HepG2 (cell line): Measurements from ENCODE around the gene OMA1. TPM values are rescaled to one million over a fixed set of nuclear protein-coding genes. Genes with fewer than 3 reads are reported as not detected.

Source experiments
- ATAC-seq: fragments of 200-7000 bp; cut with Tn5 transposase; 3 replicates; pipeline ENCODE4 v1.9.1; 2020; ENCODE audit warnings: mild to moderate bottlenecking, moderate library complexity
- BruUV-seq: library from RNA; stranded (reverse); fragments of 400-500 nt; replicated peaks from 2 replicates; lab custom pipeline; 2021; lab: Mats Ljungman, UMichigan
- CTCF ChIA-PET: fragments of 300-600 bp; formaldehyde crosslinking; extraction: SDS; loops from one replicate; lab custom pipeline; 2021; ENCODE audit warnings: low total read pairs, inconsistent platforms, low intra/inter-chr PET ratio; lab: Yijun Ruan, JAX
- POLR2A ChIA-PET: fragments of 350-600 bp; sonication (Branson Sonifier 250); formaldehyde crosslinking; loops from one replicate; lab custom pipeline; 2020; ENCODE audit warnings: antibody characterized with exemption, inconsistent platforms; lab: Yijun Ruan, JAX
- DNase-seq: peaks from one replicate; pipeline ENCODE4 v3.0.0-alpha.2; 2015; ENCODE audit warnings: low spot score
- FAIRE-seq: peaks from 3 replicates; lab custom pipeline; 2011; peaks lifted over from hg19 to GRCh38; lab: Jason Lieb, UNC
- H2AFZ ChIP-seq: one replicate; pipeline ENCODE4 v1.6.1; 2011; ENCODE audit warnings: low read length, inconsistent platforms
- H3K27ac ChIP-seq: fragments of 300-600 bp; 3 replicates; pipeline ENCODE4 v1.8.0; 2011; ENCODE audit warnings: mixed run types, mild to moderate bottlenecking, mixed read lengths, low read length, inconsistent platforms; ENCODE audit not compliant: insufficient read depth; ENCODE audit errors: extremely low read length
- H3K27me3 ChIP-seq, 2 experiments: fragments of 200-600 bp in 1 of 2; 2 replicates in 1 of 2; 3 replicates in 1 of 2; pipeline versions ENCODE4 v1.6.0 to v1.8.0; 2011; ENCODE audit warnings: low read length in 2 of 2, mild to moderate bottlenecking in 2 of 2, moderate library complexity in 2 of 2, inconsistent platforms in 1 of 2; ENCODE audit not compliant: insufficient read depth in 2 of 2, control insufficient read depth in 1 of 2
- H3K36me3 ChIP-seq, 2 experiments: fragments of 200-600 bp in 1 of 2; replicated peaks in 1 of 2; 2 replicates in 1 of 2; 3 replicates in 1 of 2; pipeline versions ENCODE4 v1.5.1 to v1.8.0; 2011; ENCODE audit warnings: low read length in 2 of 2, inconsistent platforms in 1 of 2; ENCODE audit not compliant: insufficient read depth in 2 of 2, control insufficient read depth in 1 of 2
- H3K4me1 ChIP-seq: 2 replicates; pipeline ENCODE4 v1.5.1; 2012; ENCODE audit warnings: low read length, inconsistent platforms; ENCODE audit not compliant: insufficient read depth
- H3K4me2 ChIP-seq: 2 replicates; pipeline ENCODE4 v1.6.0; 2011; ENCODE audit warnings: low read depth, low read length, inconsistent platforms
- H3K4me3 ChIP-seq, 3 experiments: fragments of 200-600 bp in 1 of 3; sonication (generic), shearing (Covaris generic) in 1 of 3; replicated peaks in 1 of 3; 2 replicates each; pipeline ENCODE4 v1.5.1; 2011 to 2016; ENCODE audit warnings: low read length in 3 of 3, inconsistent platforms in 2 of 3, low read depth in 2 of 3, mild to moderate bottlenecking in 2 of 3, control low read depth in 1 of 3, mixed read lengths in 1 of 3; ENCODE audit not compliant: insufficient read depth in 1 of 3
- H3K79me2 ChIP-seq: one replicate; pipeline ENCODE4 v1.6.1; 2011; ENCODE audit warnings: low read length, inconsistent platforms; ENCODE audit not compliant: insufficient read depth
- H3K9ac ChIP-seq: 2 replicates; pipeline ENCODE4 v1.6.0; 2011; ENCODE audit warnings: mild to moderate bottlenecking, low read depth, low read length, inconsistent platforms; ENCODE audit not compliant: insufficient read depth
- H3K9me3 ChIP-seq: 2 replicates; pipeline ENCODE4 v1.5.1; 2012; ENCODE audit warnings: mild to moderate bottlenecking, low read length
- H4K20me1 ChIP-seq: 2 replicates; pipeline ENCODE4 v1.6.0; 2011; ENCODE audit warnings: inconsistent platforms, mild to moderate bottlenecking, low read length, moderate library complexity; ENCODE audit not compliant: insufficient read depth
- HDAC2 ChIP-seq: sonication (generic); formaldehyde crosslinking; IDR thresholded peaks from 2 replicates; pipeline ENCODE4 v1.4.0; 2020; ENCODE audit warnings: missing genetic modification reagents
- HNRNPK ChIP-seq: fragments of 200-400 bp; formaldehyde crosslinking; IDR thresholded peaks from 2 replicates; pipeline ENCODE4 v1.6.1; 2018; ENCODE audit warnings: low read length, low read depth, moderate library complexity, mild to moderate bottlenecking; ENCODE audit not compliant: poor library complexity, severe bottlenecking
- KLF12 ChIP-seq: sonication (generic); formaldehyde crosslinking; IDR thresholded peaks from 2 replicates; pipeline ENCODE4 v1.4.0; 2020; ENCODE audit warnings: missing genetic modification reagents, borderline replicate concordance
- MIER2 ChIP-seq: IDR thresholded peaks from 2 replicates; pipeline ENCODE4 v1.6.1; 2016; ENCODE audit warnings: missing biosample characterization, missing genetic modification reagents
- NONO ChIP-seq, 2 experiments: fragments of 450-650 bp in 1 of 2; sonication (generic) in 1 of 2; formaldehyde crosslinking in 1 of 2; IDR thresholded peaks in 1 of 2; conservative IDR thresholded peaks in 1 of 2; 2 replicates each; pipeline versions ENCODE4 v1.6.1 to v1.8.0; 2017 to 2022; ENCODE audit warnings: mild to moderate bottlenecking in 1 of 2, missing genetic modification reagents in 1 of 2, moderate library complexity in 1 of 2
- RAD51 ChIP-seq: fragments of 450-650 bp; IDR thresholded peaks from 2 replicates; pipeline ENCODE4 v1.6.1; 2016; ENCODE audit warnings: borderline replicate concordance
- ZGPAT ChIP-seq: IDR thresholded peaks from 2 replicates; pipeline ENCODE4 v1.6.1; 2016; ENCODE audit warnings: mild to moderate bottlenecking
- ZNF292 ChIP-seq: sonication (generic); formaldehyde crosslinking; IDR thresholded peaks from 2 replicates; pipeline ENCODE4 v1.8.1; 2022; ENCODE audit warnings: mild to moderate bottlenecking, low read depth, missing genetic modification reagents, borderline replicate concordance
- ZNF3 ChIP-seq: IDR thresholded peaks from 2 replicates; pipeline ENCODE4 v1.7.0; 2017; ENCODE audit warnings: inconsistent platforms
- ZNF761 ChIP-seq: sonication (generic); formaldehyde crosslinking; conservative IDR thresholded peaks from 2 replicates; pipeline ENCODE4 v1.4.0; 2020; ENCODE audit warnings: mild to moderate bottlenecking, missing genetic modification reagents
- WGBS: methylation state at CpG from one replicate; pipeline ENCODE4 v1.1.6; 2017; ENCODE audit warnings: low lambda C conversion rate; 5-methylcytosine and 5-hydroxymethylcytosine counted together
- in situ Hi-C: cut with HindIII; loops from 2 replicates; pipeline ENCODE4 v1.10.0; 2017; ENCODE audit warnings: low pct_unique_long_range_greater_than_20kb; ENCODE audit not compliant: extremely low pct_ligation_motif_present
- intact Hi-C: fragments of 100-400 bp; cut with micrococcal nuclease; formaldehyde crosslinking; loops from one replicate; pipeline ENCODE4 v1.10.0; 2022; ENCODE audit not compliant: unreplicated experiment
- polyA plus RNA-seq, 8 experiments: library from polyadenylated mRNA; depleted of rRNA in 3 of 8; stranded (reverse) in 7 of 8; unstranded in 1 of 8; fragments of >200 nt; fragmentation: Illumina TruSeq in 4 of 8; extraction: Trizol in 4 of 8; gene quantifications; 2 replicates each; pipeline versions ENCODE4 v1.2.1 to v1.2.3, GENCODE V29; 2011 to 2016; ENCODE audit warnings: low read depth in 4 of 8, missing spikeins in 1 of 8, mixed read lengths in 1 of 8; ENCODE audit not compliant: insufficient read depth in 1 of 8
- total RNA-seq, 5 experiments: library from RNA; depleted of rRNA; stranded (reverse); fragments of >200 nt; fragmentation: Illumina TruSeq; extraction: Trizol; gene quantifications; 2 replicates each; pipeline ENCODE4 v1.2.3, GENCODE V29; 2016; ENCODE audit warnings: low read depth in 1 of 5
- TF ChIP-seq, protein P1 (sequence below): sonication (generic); formaldehyde crosslinking; conservative IDR thresholded peaks from 2 replicates; pipeline ENCODE4 v1.8.0; 2022; ENCODE audit warnings: low read depth, missing genetic modification reagents
- TF ChIP-seq, protein P2 (sequence below): sonication (generic); formaldehyde crosslinking; IDR thresholded peaks from 2 replicates; pipeline ENCODE4 v1.4.0; 2020; ENCODE audit warnings: mild to moderate bottlenecking, missing genetic modification reagents, borderline replicate concordance
- TF ChIP-seq, protein P3 (sequence below), 2 experiments: sonication (generic) in 1 of 2; formaldehyde crosslinking in 1 of 2; IDR thresholded peaks; 2 replicates each; pipeline versions ENCODE4 v1.4.0 to v1.6.1; 2018 to 2020; ENCODE audit warnings: missing genetic modification reagents in 2 of 2, borderline replicate concordance in 1 of 2, low read depth in 1 of 2, mild to moderate bottlenecking in 1 of 2, missing biosample characterization in 1 of 2

Gene OMA1
- total and polyA plus RNA-seq, 2 of the 13 experiments (the other 11 are each of a cell fraction or from before 2014, with no cell fraction given), result 7.0 to 26.9 TPM

GRCh38 chr1:58481962-58482361, 64.6 kb downstream of the OMA1 start (continued):
- no peak for TF ChIP-seq ZGPAT (CRISPR knock-in tag)

DNA sequence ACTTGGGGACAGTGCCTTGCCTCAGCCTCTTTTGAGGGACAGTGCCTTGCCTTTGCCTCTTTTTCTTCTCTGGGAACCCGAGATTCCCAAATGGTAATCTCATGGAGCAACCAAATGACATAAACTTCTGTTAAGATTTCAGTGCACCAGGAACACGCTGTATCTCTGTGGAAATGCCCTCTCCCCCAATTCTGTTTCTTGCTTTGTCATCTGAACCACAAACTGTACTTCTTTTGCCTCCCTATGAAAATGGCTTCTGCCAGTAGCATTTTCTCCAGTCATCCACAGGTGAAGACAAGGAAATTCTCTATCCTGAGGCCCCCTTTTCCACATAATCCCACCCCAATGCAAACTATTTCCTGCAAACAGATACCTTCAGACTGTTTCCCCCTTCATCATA, 66.3 kb downstream of the OMA1 start:
- H3K4me2 ChIP-seq, result no peak overlapping the region
- no peak for DNase-seq
- CTCF ChIA-PET, result no interaction called here
- H3K9ac ChIP-seq, result no peak overlapping the region
- H2AFZ ChIP-seq, result no peak overlapping the region
- no peak overlapping the region for H3K27ac ChIP-seq
- no peaks in the 10 kb centered on the region for H3K9me3 ChIP-seq
- no peak for FAIRE-seq
- H3K27me3 ChIP-seq, result no peaks in the 10 kb centered on the region
- H3K36me3 ChIP-seq, result no peaks in the 10 kb centered on the region
- no peaks in the 10 kb centered on the region for H3K4me1 ChIP-seq
- H4K20me1 ChIP-seq, result no peaks in the 10 kb centered on the region
- no TSS peak for BruUV-seq
- no peaks in the 10 kb centered on the region for H3K79me2 ChIP-seq
- no peak overlapping the region for H3K4me3 ChIP-seq
- intact Hi-C loops (no loop called here), in situ Hi-C loops (no loop called here)
- no peak for ATAC-seq
- WGBS, result 93% methylated on average over 2 of the region's 2 CpGs
- POLR2A ChIA-PET, result no interaction called here
- TF ChIP-seq, protein P1, sequence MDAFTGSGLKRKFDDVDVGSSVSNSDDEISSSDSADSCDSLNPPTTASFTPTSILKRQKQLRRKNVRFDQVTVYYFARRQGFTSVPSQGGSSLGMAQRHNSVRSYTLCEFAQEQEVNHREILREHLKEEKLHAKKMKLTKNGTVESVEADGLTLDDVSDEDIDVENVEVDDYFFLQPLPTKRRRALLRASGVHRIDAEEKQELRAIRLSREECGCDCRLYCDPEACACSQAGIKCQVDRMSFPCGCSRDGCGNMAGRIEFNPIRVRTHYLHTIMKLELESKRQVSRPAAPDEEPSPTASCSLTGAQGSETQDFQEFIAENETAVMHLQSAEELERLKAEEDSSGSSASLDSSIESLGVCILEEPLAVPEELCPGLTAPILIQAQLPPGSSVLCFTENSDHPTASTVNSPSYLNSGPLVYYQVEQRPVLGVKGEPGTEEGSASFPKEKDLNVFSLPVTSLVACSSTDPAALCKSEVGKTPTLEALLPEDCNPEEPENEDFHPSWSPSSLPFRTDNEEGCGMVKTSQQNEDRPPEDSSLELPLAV (CRISPR knock-in tag), result no peak
- no peak for TF ChIP-seq NONO (IDR thresholded peaks at IDR 0.05)
- no peak for TF ChIP-seq NONO (CRISPR knock-in tag; conservative IDR thresholded peaks at IDR 0.05)
- TF ChIP-seq RAD51, result no peak
- no peak for TF ChIP-seq HNRNPK
- TF ChIP-seq, protein P2, sequence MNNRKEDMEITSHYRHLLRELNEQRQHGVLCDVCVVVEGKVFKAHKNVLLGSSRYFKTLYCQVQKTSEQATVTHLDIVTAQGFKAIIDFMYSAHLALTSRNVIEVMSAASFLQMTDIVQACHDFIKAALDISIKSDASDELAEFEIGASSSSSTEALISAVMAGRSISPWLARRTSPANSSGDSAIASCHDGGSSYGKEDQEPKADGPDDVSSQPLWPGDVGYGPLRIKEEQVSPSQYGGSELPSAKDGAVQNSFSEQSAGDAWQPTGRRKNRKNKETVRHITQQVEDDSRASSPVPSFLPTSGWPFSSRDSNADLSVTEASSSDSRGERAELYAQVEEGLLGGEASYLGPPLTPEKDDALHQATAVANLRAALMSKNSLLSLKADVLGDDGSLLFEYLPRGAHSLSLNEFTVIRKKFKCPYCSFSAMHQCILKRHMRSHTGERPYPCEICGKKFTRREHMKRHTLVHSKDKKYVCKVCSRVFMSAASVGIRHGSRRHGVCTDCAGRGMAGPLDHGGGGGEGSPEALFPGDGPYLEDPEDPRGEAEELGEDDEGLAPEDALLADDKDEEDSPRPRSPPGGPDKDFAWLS (CRISPR knock-in tag), result no peak
- no peak for TF ChIP-seq ZNF761
- no peak for TF ChIP-seq ZNF3
- no peak for TF ChIP-seq KLF12 (CRISPR knock-in tag)
- TF ChIP-seq, protein P3, sequence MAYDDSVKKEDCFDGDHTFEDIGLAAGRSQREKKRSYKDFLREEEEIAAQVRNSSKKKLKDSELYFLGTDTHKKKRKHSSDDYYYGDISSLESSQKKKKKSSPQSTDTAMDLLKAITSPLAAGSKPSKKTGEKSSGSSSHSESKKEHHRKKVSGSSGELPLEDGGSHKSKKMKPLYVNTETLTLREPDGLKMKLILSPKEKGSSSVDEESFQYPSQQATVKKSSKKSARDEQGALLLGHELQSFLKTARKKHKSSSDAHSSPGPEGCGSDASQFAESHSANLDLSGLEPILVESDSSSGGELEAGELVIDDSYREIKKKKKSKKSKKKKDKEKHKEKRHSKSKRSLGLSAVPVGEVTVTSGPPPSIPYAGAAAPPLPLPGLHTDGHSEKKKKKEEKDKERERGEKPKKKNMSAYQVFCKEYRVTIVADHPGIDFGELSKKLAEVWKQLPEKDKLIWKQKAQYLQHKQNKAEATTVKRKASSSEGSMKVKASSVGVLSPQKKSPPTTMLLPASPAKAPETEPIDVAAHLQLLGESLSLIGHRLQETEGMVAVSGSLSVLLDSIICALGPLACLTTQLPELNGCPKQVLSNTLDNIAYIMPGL (CRISPR knock-in tag; IDR thresholded peaks at IDR 0.05; ENCODE audit: borderline replicate concordance in 1 of 2, low read depth in 1 of 2), result no peak
- TF ChIP-seq MIER2, result no peak
- TF ChIP-seq ZNF292 (CRISPR knock-in tag), result no peak
- TF ChIP-seq HDAC2 (CRISPR knock-in tag), result no peak
